Activated naive CD8-positive, alpha-beta T cell treated with anti-CD3 and anti-CD28 coated beads, Interleukin-2, amount 10 ng/mL, durations not matched to agents 7 days and 5 days (primary cell): ENCODE results near the gene ABHD16B. TPM values are rescaled to one million over a fixed set of nuclear protein-coding genes. Genes with fewer than 3 reads are reported as not detected.
A peak's percentile ranks its signal among the peaks of the same experiment; 100 is the strongest.

Source experiments
- ATAC-seq: fragments of 150-1000 bp; cut with Tn5 transposase; one replicate; pipeline ENCODE4 v1.10.0; 2021; ENCODE audit warnings: low read depth, moderate library complexity
- POLR2A ChIA-PET: fragments of 350-600 bp; sonication (Branson Sonifier 250); formaldehyde crosslinking; loops from one replicate; lab custom pipeline; 2021; ENCODE audit warnings: antibody characterized with exemption; lab: Charles Lee
- DNase-seq: peaks from one replicate; pipeline ENCODE4 v3.0.0; 2021
- H3K27ac Mint-ChIP-seq: one replicate; pipeline ENCODE4 v1.8.0; 2022; ENCODE audit warnings: mild to moderate bottlenecking, mixed read lengths
- H3K27me3 Mint-ChIP-seq: one replicate; pipeline ENCODE4 v1.8.0; 2022; ENCODE audit warnings: mild to moderate bottlenecking, moderate library complexity, mixed read lengths
- H3K36me3 Mint-ChIP-seq: one replicate; pipeline ENCODE4 v1.8.0; 2021; ENCODE audit warnings: mild to moderate bottlenecking, mixed read lengths
- H3K4me1 Mint-ChIP-seq: one replicate; pipeline ENCODE4 v1.8.0; 2021; ENCODE audit warnings: mixed read lengths
- H3K4me3 Mint-ChIP-seq: one replicate; pipeline ENCODE4 v1.8.0; 2022; ENCODE audit warnings: mild to moderate bottlenecking, moderate library complexity, mixed read lengths
- H3K9me3 Mint-ChIP-seq: one replicate; pipeline ENCODE4 v1.8.0; 2021; ENCODE audit warnings: mixed read lengths
- total RNA-seq, 2 experiments: library from RNA; stranded (reverse); gene quantifications; one replicate each; pipeline ENCODE4 v1.2.3, GENCODE V29; 2021

ABHD16B gene
- total RNA-seq, 2 experiments from 2014 or later = not detected

GRCh38 chr20:63881451-63882226 is 20.3 kb downstream of the ABHD16B start:
- no peak overlapping the region for H3K27ac Mint-ChIP-seq
- no peak overlapping the region for H3K4me3 Mint-ChIP-seq

GRCh38 chr20:63882257-63883200 is 21.2 kb downstream of the ABHD16B start:
- DNase-seq = no peak
- Mint-ChIP-seq H3K4me3 (no peak overlapping the region), H3K36me3 (peaks cover 6% of the 10 kb centered on the region), H3K27me3 (no peaks in the 10 kb centered on the region), H3K9me3 (no peaks in the 10 kb centered on the region), H3K27ac (no peak overlapping the region), H3K4me1 (peaks cover 12% of the 10 kb centered on the region)
- POLR2A ChIA-PET = no interaction called here
- ATAC-seq = no peak

More at GRCh38 chr20:63881451-63882226, 20.3 kb downstream of the ABHD16B start:
- Mint-ChIP-seq H3K27me3 (no peaks in the 10 kb centered on the region), H3K36me3 (peaks cover 3% of the 10 kb centered on the region), H3K4me1 (peaks cover 10% of the 10 kb centered on the region), H3K9me3 (no peaks in the 10 kb centered on the region)
- no peak for DNase-seq
- POLR2A ChIA-PET = interaction anchor here (0.6 to 0.7 kb wide), 2 partner anchors 101 to 252 kb away, joined by 4 to 5 read pairs; no protein-coding TSS in a partner anchor
- no peak for ATAC-seq

- DNase-seq (no peak), ATAC-seq (no peak)
- H3K9me3 Mint-ChIP-seq = no peaks in the 10 kb centered on the region
- peaks cover 6% of the 10 kb centered on the region for H3K36me3 Mint-ChIP-seq
- no peak overlapping the region for H3K4me3 Mint-ChIP-seq
- H3K27ac Mint-ChIP-seq = no peak overlapping the region
- POLR2A ChIA-PET = no interaction called here
- peaks cover 12% of the 10 kb centered on the region for H3K4me1 Mint-ChIP-seq
- H3K27me3 Mint-ChIP-seq = no peaks in the 10 kb centered on the region
Observed at GRCh38 chr20:63883201-63883593, 21.9 kb downstream of the ABHD16B start.

GRCh38 chr20:63884506-63885263 is 23.4 kb downstream of the ABHD16B start:
- Mint-ChIP-seq H3K27me3 (no peaks in the 10 kb centered on the region), H3K4me3 (no peak overlapping the region), H3K36me3 (peaks cover 6% of the 10 kb centered on the region), H3K9me3 (no peaks in the 10 kb centered on the region), H3K27ac (no peak overlapping the region), H3K4me1 (peaks cover 12% of the 10 kb centered on the region)
- POLR2A ChIA-PET = interaction anchor here (1.0 kb wide), 1 partner anchor 20 kb away, joined by 3 read pairs; the partner anchor contains the start of gene TPD52L2
- peak; percentile 51 for ATAC-seq
- DNase-seq = no peak

- DNase-seq (no peak), ATAC-seq (no peak)
- no peak overlapping the region for H3K27ac Mint-ChIP-seq
- H3K27me3 Mint-ChIP-seq = no peaks in the 10 kb centered on the region
- peaks cover 6% of the 10 kb centered on the region for H3K36me3 Mint-ChIP-seq
- POLR2A ChIA-PET = interaction anchor here (0.5 to 1.0 kb wide), 2 partner anchors 21 to 358 kb away, joined by 3 to 5 read pairs; partner anchors contain the start of gene TPD52L2
- H3K4me3 Mint-ChIP-seq = no peak overlapping the region
- H3K9me3 Mint-ChIP-seq = no peaks in the 10 kb centered on the region
- H3K4me1 Mint-ChIP-seq = peaks cover 12% of the 10 kb centered on the region
Observed at GRCh38 chr20:63885264-63886053, 24.2 kb downstream of the ABHD16B start.

GRCh38 chr20:63886054-63886419 is 24.7 kb downstream of the ABHD16B start:
- H3K4me3 Mint-ChIP-seq = no peak overlapping the region
- ATAC-seq (no peak), DNase-seq (no peak)
- H3K4me1 Mint-ChIP-seq = peaks cover 12% of the 10 kb centered on the region
- H3K27me3 Mint-ChIP-seq = no peaks in the 10 kb centered on the region
- POLR2A ChIA-PET = interaction anchor here (0.5 to 0.6 kb wide), 2 partner anchors 16 to 359 kb away, joined by 3 to 5 read pairs; no protein-coding TSS in a partner anchor
- no peak overlapping the region for H3K27ac Mint-ChIP-seq
- H3K36me3 Mint-ChIP-seq = peaks cover 7% of the 10 kb centered on the region
- no peaks in the 10 kb centered on the region for H3K9me3 Mint-ChIP-seq

GRCh38 chr20:63886921-63887320 is 25.6 kb downstream of the ABHD16B start:
- ATAC-seq (no peak), DNase-seq (no peak)
- Mint-ChIP-seq H3K9me3 (no peaks in the 10 kb centered on the region), H3K27ac (no peak overlapping the region), H3K4me3 (no peak overlapping the region), H3K4me1 (peaks cover 12% of the 10 kb centered on the region), H3K27me3 (no peaks in the 10 kb centered on the region), H3K36me3 (peaks cover 8% of the 10 kb centered on the region)
- POLR2A ChIA-PET = no interaction called here

- Mint-ChIP-seq H3K4me1 (peaks cover 13% of the 10 kb centered on the region), H3K27me3 (no peaks in the 10 kb centered on the region), H3K4me3 (no peak overlapping the region), H3K36me3 (peaks cover 5% of the 10 kb centered on the region), H3K27ac (no peak overlapping the region), H3K9me3 (no peaks in the 10 kb centered on the region)
- DNase-seq = no peak
- no peak for ATAC-seq
- POLR2A ChIA-PET = no interaction called here
Observed at GRCh38 chr20:63889241-63890200, 28.2 kb downstream of the ABHD16B start.

- POLR2A ChIA-PET = no interaction called here
- Mint-ChIP-seq H3K4me3 (no peak overlapping the region), H3K27ac (no peak overlapping the region), H3K27me3 (no peaks in the 10 kb centered on the region), H3K9me3 (no peaks in the 10 kb centered on the region), H3K4me1 (peaks cover 6% of the 10 kb centered on the region), H3K36me3 (peaks cover 5% of the 10 kb centered on the region)
- ATAC-seq (no peak), DNase-seq (no peak)
Observed at GRCh38 chr20:63890201-63890576, 28.9 kb downstream of the ABHD16B start.

GRCh38 chr20:63890616-63891015 is 29.3 kb downstream of the ABHD16B start:
- Mint-ChIP-seq H3K4me1 (peaks cover 6% of the 10 kb centered on the region), H3K27ac (no peak overlapping the region), H3K4me3 (no peak overlapping the region), H3K9me3 (no peaks in the 10 kb centered on the region), H3K36me3 (peaks cover 6% of the 10 kb centered on the region), H3K27me3 (no peaks in the 10 kb centered on the region)
- no peak for ATAC-seq
- POLR2A ChIA-PET = no interaction called here
- DNase-seq = no peak

- no peak overlapping the region for H3K4me3 Mint-ChIP-seq
- no peaks in the 10 kb centered on the region for H3K9me3 Mint-ChIP-seq
- H3K27me3 Mint-ChIP-seq = no peaks in the 10 kb centered on the region
- DNase-seq (no peak), ATAC-seq (no peak)
- H3K27ac Mint-ChIP-seq = no peak overlapping the region
- H3K36me3 Mint-ChIP-seq = peaks cover 8% of the 10 kb centered on the region
- POLR2A ChIA-PET = no interaction called here
- H3K4me1 Mint-ChIP-seq = peaks cover 9% of the 10 kb centered on the region
Observed at GRCh38 chr20:63891061-63892002, 30.0 kb downstream of the ABHD16B start.
